Activated T-helper 1 cell treated with Interleukin-2 at 50 U/mL for 16 hours (primary cell): ENCODE results near the gene TNFRSF8.

Experiments
- DNase-seq: peaks from one replicate; pipeline ENCODE4 v3.0.0-alpha.2; 2020; ENCODE audit warnings: low read depth

TNFRSF8 gene

GRCh38 chr1:12191242-12192032, 128.3 kb downstream of the TNFRSF8 start:
- DNase-seq: no peak
